Activated T-cell treated with anti-CD3 and anti-CD28 coated beads, Interleukin-2, amount 50 U/mL, for 24 hours (primary cell): Measurements from ENCODE around the gene ATP7A.
"Not testable (repeated sequence)": the region's sequence is repeated elsewhere in the genome, so short reads cannot be mapped to it uniquely, and the experiment has no call there.

Source experiments
- DNase-seq: peaks from one replicate; pipeline ENCODE4 v3.0.0-alpha.2; 2020
- H3K27ac Mint-ChIP-seq: 2 replicates; pipeline ENCODE4 v1.8.0; 2020; ENCODE audit warnings: mild to moderate bottlenecking, mixed read lengths
- H3K27me3 Mint-ChIP-seq: 2 replicates; pipeline ENCODE4 v1.8.0; 2020; ENCODE audit warnings: mixed read lengths
- H3K36me3 Mint-ChIP-seq: 2 replicates; pipeline ENCODE4 v1.8.0; 2020; ENCODE audit warnings: low read depth, mixed read lengths
- H3K4me1 Mint-ChIP-seq: 2 replicates; pipeline ENCODE4 v1.8.0; 2020; ENCODE audit warnings: low read depth, mixed read lengths
- H3K4me3 Mint-ChIP-seq: 2 replicates; pipeline ENCODE4 v1.8.0; 2020; ENCODE audit warnings: mild to moderate bottlenecking, moderate library complexity, mixed read lengths
- H3K9me3 Mint-ChIP-seq: 2 replicates; pipeline ENCODE4 v1.8.0; 2020; ENCODE audit warnings: mixed read lengths

Gene ATP7A

GRCh38 chrX:77924320-77924859 lies 13.9 kb downstream of the ATP7A start:
- H3K36me3 Mint-ChIP-seq = no peaks in the 10 kb centered on the region
- peaks cover 9% of the 10 kb centered on the region for H3K27me3 Mint-ChIP-seq
- H3K27ac Mint-ChIP-seq = no peak overlapping the region
- H3K4me1 Mint-ChIP-seq = peaks cover 10% of the 10 kb centered on the region
- DNase-seq = no peak
- H3K9me3 Mint-ChIP-seq = no peaks in the 10 kb centered on the region
- H3K4me3 Mint-ChIP-seq = no peak overlapping the region

- H3K9me3 Mint-ChIP-seq = no peaks in the 10 kb centered on the region
- H3K36me3 Mint-ChIP-seq = no peaks in the 10 kb centered on the region
- H3K4me3 Mint-ChIP-seq = no peak overlapping the region
- H3K27me3 Mint-ChIP-seq = peaks cover 9% of the 10 kb centered on the region
- no peak overlapping the region for H3K27ac Mint-ChIP-seq
- DNase-seq = no peak
- peaks cover 12% of the 10 kb centered on the region for H3K4me1 Mint-ChIP-seq
Observed at GRCh38 chrX:77925764-77926163, 15.3 kb downstream of the ATP7A start.

- Mint-ChIP-seq H3K36me3 (peaks cover 4% of the 10 kb centered on the region), H3K4me3 (no peak overlapping the region), H3K27me3 (peaks cover 7% of the 10 kb centered on the region), H3K9me3 (no peaks in the 10 kb centered on the region), H3K4me1 (peaks cover 7% of the 10 kb centered on the region), H3K27ac (no peak overlapping the region)
- DNase-seq = no peak
Observed at GRCh38 chrX:77930581-77930980, 20.1 kb downstream of the ATP7A start.

- Mint-ChIP-seq H3K4me3 (no peak overlapping the region), H3K27ac (no peak overlapping the region), H3K36me3 (peaks cover 4% of the 10 kb centered on the region), H3K4me1 (peaks cover 6% of the 10 kb centered on the region), H3K9me3 (no peaks in the 10 kb centered on the region), H3K27me3 (no peaks in the 10 kb centered on the region)
- DNase-seq = no peak
Observed at GRCh38 chrX:77935886-77936285, 25.4 kb downstream of the ATP7A start.

- Mint-ChIP-seq H3K9me3 (no peaks in the 10 kb centered on the region), H3K36me3 (peaks cover 4% of the 10 kb centered on the region), H3K4me3 (no peak overlapping the region), H3K4me1 (peaks cover 6% of the 10 kb centered on the region), H3K27me3 (no peaks in the 10 kb centered on the region), H3K27ac (no peak overlapping the region)
- no peak for DNase-seq
Observed at GRCh38 chrX:77936299-77936698, 25.8 kb downstream of the ATP7A start.

- Mint-ChIP-seq H3K4me3 (no peak overlapping the region), H3K27me3 (no peaks in the 10 kb centered on the region), H3K9me3 (no peaks in the 10 kb centered on the region), H3K36me3 (peaks cover 4% of the 10 kb centered on the region), H3K27ac (no peak overlapping the region), H3K4me1 (peaks cover 8% of the 10 kb centered on the region)
- no peak for DNase-seq
Observed at GRCh38 chrX:77937291-77937690, 26.8 kb downstream of the ATP7A start.

GRCh38 chrX:77938083-77938680 lies 27.7 kb downstream of the ATP7A start:
- Mint-ChIP-seq H3K27me3 (no peaks in the 10 kb centered on the region), H3K4me3 (no peak overlapping the region), H3K36me3 (no peaks in the 10 kb centered on the region), H3K9me3 (no peaks in the 10 kb centered on the region), H3K27ac (no peak overlapping the region), H3K4me1 (peaks cover 10% of the 10 kb centered on the region)
- DNase-seq = no peak

GRCh38 chrX:77945031-77945430 lies 34.5 kb downstream of the ATP7A start:
- H3K9me3 Mint-ChIP-seq, DNase-seq: not testable (repeated sequence)

GRCh38 chrX:77945910-77946545 lies 35.5 kb downstream of the ATP7A start:
- H3K4me3 Mint-ChIP-seq = no peak overlapping the region
- no peaks in the 10 kb centered on the region for H3K27me3 Mint-ChIP-seq
- peaks cover 2% of the 10 kb centered on the region for H3K36me3 Mint-ChIP-seq
- no peak overlapping the region for H3K27ac Mint-ChIP-seq
- no peaks in the 10 kb centered on the region for H3K9me3 Mint-ChIP-seq
- peaks cover 6% of the 10 kb centered on the region for H3K4me1 Mint-ChIP-seq
- no peak for DNase-seq

More at GRCh38 chrX:77945031-77945430, 34.5 kb downstream of the ATP7A start:
- not testable (repeated sequence) for H3K36me3 Mint-ChIP-seq, H3K4me3 Mint-ChIP-seq, H3K4me1 Mint-ChIP-seq, H3K27me3 Mint-ChIP-seq, H3K27ac Mint-ChIP-seq

GRCh38 chrX:77946571-77946970 lies 36.1 kb downstream of the ATP7A start:
- H3K27me3 Mint-ChIP-seq = no peaks in the 10 kb centered on the region

GRCh38 chrX:77949840-77950239 lies 39.3 kb downstream of the ATP7A start:
- Mint-ChIP-seq H3K27ac (no peak overlapping the region), H3K9me3 (no peaks in the 10 kb centered on the region), H3K4me3 (no peak overlapping the region)

More at GRCh38 chrX:77946571-77946970, 36.1 kb downstream of the ATP7A start:
- Mint-ChIP-seq H3K4me1 (peaks cover 6% of the 10 kb centered on the region), H3K36me3 (peaks cover 2% of the 10 kb centered on the region), H3K27ac (no peak overlapping the region), H3K9me3 (no peaks in the 10 kb centered on the region), H3K4me3 (no peak overlapping the region)
- DNase-seq = no peak

GRCh38 chrX:77952173-77952572 lies 41.7 kb downstream of the ATP7A start:
- no peak for DNase-seq
- peaks cover 2% of the 10 kb centered on the region for H3K36me3 Mint-ChIP-seq
- peaks cover 11% of the 10 kb centered on the region for H3K4me1 Mint-ChIP-seq
- H3K27ac Mint-ChIP-seq = no peak overlapping the region
- H3K27me3 Mint-ChIP-seq = peaks cover 13% of the 10 kb centered on the region
- no peak overlapping the region for H3K4me3 Mint-ChIP-seq
- peaks cover 3% of the 10 kb centered on the region for H3K9me3 Mint-ChIP-seq

More at GRCh38 chrX:77949840-77950239, 39.3 kb downstream of the ATP7A start:
- peaks cover 8% of the 10 kb centered on the region for H3K4me1 Mint-ChIP-seq
- peaks cover 2% of the 10 kb centered on the region for H3K36me3 Mint-ChIP-seq
- DNase-seq = no peak
- H3K27me3 Mint-ChIP-seq = peaks cover 5% of the 10 kb centered on the region

GRCh38 chrX:77953302-77953701 lies 42.8 kb downstream of the ATP7A start:
- Mint-ChIP-seq H3K36me3 (peaks cover 3% of the 10 kb centered on the region), H3K27ac (no peak overlapping the region), H3K4me1 (peaks cover 18% of the 10 kb centered on the region), H3K9me3 (peaks cover 5% of the 10 kb centered on the region), H3K4me3 (no peak overlapping the region), H3K27me3 (peaks cover 15% of the 10 kb centered on the region)
- DNase-seq = no peak

- Mint-ChIP-seq H3K9me3 (peaks cover 5% of the 10 kb centered on the region), H3K27ac (no peak overlapping the region), H3K4me1 (peaks cover 20% of the 10 kb centered on the region), H3K4me3 (no peak overlapping the region), H3K27me3 (peaks cover 15% of the 10 kb centered on the region), H3K36me3 (peaks cover 2% of the 10 kb centered on the region)
- no peak for DNase-seq
Observed at GRCh38 chrX:77953708-77954107, 43.2 kb downstream of the ATP7A start.

- Mint-ChIP-seq H3K27ac (peak overlapping the region; percentile 87), H3K27me3 (peaks cover 13% of the 10 kb centered on the region), H3K4me3 (peak overlapping the region; percentile 54), H3K9me3 (peaks cover 5% of the 10 kb centered on the region), H3K4me1 (peaks cover 48% of the 10 kb centered on the region), H3K36me3 (peaks cover 4% of the 10 kb centered on the region)
- no peak for DNase-seq
Observed at GRCh38 chrX:77960567-77960966, 50.1 kb downstream of the ATP7A start.
